HG03159 (cell line): ENCODE data around the gene PGAP6.
"Not testable (repeated sequence)": the region's sequence is repeated elsewhere in the genome, so short reads cannot be mapped to it uniquely, and the experiment has no call there.

ENCODE experiments used
- ATAC-seq: cut with Tn5 transposase; IDR thresholded peaks from one replicate; pipeline ENCODE4 v1.9.1; 2021; ENCODE audit warnings: mild to moderate bottlenecking, moderate library complexity; ENCODE audit not compliant: unreplicated experiment

The PGAP6 gene, protein sequence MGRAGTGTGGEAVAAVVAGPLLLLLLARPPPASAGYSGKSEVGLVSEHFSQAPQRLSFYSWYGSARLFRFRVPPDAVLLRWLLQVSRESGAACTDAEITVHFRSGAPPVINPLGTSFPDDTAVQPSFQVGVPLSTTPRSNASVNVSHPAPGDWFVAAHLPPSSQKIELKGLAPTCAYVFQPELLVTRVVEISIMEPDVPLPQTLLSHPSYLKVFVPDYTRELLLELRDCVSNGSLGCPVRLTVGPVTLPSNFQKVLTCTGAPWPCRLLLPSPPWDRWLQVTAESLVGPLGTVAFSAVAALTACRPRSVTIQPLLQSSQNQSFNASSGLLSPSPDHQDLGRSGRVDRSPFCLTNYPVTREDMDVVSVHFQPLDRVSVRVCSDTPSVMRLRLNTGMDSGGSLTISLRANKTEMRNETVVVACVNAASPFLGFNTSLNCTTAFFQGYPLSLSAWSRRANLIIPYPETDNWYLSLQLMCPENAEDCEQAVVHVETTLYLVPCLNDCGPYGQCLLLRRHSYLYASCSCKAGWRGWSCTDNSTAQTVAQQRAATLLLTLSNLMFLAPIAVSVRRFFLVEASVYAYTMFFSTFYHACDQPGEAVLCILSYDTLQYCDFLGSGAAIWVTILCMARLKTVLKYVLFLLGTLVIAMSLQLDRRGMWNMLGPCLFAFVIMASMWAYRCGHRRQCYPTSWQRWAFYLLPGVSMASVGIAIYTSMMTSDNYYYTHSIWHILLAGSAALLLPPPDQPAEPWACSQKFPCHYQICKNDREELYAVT

DNA sequence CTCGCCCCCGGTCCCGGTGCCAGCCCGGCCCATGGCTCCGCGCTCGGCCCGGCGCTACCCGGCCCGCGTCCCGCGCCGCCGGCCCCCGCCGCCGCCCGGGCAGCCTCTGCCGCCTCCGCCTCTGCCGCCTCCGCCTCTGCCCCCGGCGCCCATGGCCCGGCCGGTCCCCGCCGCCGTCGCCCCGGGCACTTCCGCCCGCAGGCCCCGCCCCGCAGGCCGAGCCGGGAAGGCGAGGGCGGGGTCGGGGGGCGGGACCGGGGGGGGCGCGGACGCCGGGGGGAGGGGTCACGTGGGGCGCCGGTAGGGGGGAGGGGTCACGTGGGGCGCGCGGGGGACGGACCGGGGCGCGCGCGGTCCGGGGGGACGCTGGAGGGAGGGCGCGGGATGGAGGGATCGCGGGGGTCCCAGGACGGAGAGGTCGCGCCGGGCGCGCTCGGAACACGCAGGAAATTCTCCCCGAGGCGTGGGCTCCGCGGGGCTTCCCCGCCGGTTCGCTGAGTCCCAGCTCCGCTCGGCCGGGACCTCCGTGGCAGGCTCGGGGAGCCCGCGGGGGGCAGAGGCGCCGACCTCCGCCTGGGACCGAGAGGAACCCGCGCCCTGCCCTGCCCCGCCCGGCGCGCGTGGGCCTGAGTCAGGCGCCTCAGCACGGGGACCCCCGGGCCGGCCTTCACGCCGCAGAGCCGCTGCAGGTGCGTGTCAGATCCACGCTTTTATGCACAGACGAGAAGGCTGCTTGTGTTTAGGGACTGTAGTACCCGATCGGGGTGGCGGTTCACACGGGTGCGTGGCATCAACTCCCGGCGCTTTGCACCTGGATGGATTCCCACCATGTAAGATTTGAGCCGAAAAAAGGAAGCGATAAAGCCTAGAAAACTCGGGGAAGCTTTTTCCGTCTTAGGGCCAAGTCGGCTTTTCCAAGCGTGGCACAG, at the start of gene PGAP6:
Gene PGAP6, minus strand, starts transcription at position 190 of the 929 bp plus-strand sequence. Its CDS starts 157 bp downstream, at position 33.
- ATAC-seq, result peak; percentile 45

DNA sequence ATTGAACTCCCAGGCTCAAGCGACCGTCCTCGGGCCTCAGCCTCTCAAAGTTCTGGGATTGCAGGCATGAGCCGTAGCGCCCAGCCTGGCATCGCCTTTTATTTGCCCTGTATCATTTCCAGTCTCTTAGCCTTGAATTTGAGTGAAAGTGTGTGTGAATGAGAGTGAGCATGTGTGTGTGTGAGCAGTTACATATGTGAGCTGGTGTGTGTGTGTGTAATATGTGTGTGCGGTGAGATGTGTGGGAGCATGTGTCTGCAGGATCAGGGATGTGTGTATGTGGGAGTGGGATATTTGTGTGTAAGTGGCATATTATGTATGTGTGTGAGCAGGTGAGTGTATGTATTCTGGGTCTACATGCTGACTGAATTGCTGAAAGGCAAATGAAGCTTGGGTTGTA, 49.1 kb upstream of the PGAP6 start:
- no peak for ATAC-seq

DNA sequence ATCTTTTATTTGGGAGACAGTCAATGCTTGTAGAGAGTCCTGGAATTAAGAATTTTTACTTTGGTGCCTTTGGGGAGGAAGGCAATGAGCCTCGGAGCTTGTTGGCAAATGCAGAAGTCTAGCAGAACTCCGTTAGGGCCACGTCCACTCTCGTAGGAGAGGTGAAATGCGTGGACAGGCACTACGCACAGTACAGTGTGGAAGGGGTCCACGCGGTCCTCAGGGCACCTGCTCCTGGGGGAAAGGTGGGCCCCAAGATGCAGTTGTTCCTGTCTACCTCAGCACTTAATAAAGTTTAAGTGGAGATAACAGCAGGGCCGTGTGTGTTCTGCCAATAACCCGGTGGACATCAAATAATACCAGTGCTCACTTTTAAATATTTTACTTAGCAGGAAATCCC, 45.5 kb upstream of the PGAP6 start:
- ATAC-seq, result no peak

DNA sequence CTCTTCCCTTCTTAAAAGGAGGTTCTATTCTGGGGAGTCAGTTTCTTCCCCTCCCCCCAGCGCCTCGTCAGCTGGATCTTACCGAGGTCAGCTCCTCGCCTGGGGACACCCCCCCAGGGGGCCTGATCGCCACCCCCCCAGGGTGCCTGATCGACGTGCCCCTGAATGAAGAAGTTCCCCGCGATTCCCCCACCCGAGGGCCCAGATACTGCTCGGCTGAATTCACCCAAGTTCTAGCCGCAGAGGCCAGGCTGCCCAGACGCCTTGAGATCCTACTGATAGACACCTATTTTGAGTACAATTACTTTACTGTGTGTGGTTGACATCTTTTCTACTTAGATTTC, 45.1 kb upstream of the PGAP6 start:
- ATAC-seq, result no peak

DNA sequence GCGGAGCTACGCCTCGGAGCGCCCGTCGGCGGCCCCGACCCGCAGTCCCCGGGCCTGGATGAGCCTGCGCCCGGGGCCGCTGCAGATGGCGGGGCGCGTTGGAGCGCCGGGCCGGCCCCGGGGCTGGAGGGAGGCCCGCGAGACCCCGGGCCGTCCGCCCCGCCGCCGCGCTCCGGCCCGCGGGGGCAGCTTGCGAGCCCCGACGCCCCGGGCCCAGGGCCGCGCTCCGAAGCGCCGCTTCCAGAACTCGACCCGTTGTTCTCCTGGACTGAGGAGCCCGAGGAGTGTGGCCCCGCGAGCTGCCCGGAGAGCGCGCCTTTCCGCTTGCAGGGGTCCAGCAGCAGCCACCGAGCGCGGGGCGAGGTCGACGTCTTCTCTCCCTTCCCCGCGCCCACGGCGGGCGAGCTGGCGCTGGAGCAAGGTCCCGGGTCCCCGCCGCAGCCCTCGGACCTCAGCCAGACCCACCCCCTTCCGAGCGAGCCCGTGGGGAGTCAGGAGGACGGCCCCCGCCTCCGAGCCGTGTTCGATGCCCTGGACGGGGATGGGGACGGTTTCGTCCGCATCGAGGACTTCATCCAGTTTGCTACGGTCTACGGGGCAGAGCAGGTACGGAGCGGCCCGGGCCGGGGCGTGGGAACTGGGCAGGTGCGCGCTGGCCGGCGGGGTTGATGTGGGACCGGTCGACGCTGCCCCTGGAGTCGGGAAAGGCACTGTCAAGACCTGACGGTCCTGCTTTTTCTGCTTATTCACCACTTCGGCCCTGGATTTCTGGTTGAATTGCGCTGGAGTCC, 44.5 kb upstream of the PGAP6 start:
- peak; percentile 8 for ATAC-seq

DNA sequence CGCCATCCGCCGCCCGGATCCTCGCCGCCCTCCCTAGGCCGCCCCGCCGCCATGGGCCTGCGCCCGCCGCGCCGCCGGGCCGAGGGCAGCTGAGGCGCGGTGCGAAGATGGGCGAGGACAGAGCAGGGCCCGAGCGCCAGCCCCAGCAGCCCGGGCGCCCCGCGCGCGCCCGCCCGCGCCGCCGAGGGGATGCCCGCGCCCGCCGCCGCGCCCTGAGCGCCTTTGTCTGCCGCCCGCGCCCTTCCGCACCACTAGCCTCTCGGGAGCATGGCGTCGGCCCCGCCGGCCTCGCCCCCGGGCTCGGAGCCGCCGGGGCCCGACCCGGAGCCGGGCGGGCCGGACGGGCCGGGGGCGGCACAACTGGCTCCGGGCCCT, 43.9 kb upstream of the PGAP6 start:
- peak; percentile 42 for ATAC-seq

DNA sequence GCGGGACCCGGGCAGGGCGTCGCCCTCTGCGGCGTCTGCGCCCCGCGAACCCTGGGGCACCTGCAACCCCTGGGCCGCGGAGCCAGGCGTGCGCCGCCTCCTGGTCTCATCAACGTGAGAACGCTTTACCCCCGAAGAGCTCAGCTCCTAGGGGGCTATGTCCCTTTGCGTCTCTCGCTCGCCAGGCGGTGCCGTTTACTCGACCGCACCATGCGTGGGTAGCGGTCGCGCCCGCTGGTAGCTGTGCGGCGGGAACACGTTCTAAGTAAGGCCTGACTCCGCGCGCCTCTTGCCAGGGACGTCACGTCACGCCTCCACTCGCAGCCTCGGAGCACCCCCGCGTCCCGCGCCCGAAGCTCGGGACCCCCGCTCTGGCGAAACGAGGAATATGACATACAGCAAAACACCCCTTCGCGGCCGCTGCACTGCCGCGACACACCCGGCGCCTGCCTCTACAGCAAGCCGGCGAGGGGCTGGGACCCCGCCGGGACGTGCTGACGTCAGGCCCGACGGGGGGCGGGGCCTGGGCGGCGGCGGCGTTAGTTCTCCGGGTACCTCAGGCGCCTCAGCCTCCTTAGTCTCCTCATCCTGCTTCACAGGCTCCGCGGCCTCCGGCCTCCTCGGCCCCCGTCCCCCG, 43.4 kb upstream of the PGAP6 start, which contains the start of gene RAB11FIP3:
Gene RAB11FIP3, plus strand, starts transcription at position 568 of the 637 bp plus-strand sequence. CDS start 358 bp downstream, outside the sequence.
- peak; percentile 83 for ATAC-seq

DNA sequence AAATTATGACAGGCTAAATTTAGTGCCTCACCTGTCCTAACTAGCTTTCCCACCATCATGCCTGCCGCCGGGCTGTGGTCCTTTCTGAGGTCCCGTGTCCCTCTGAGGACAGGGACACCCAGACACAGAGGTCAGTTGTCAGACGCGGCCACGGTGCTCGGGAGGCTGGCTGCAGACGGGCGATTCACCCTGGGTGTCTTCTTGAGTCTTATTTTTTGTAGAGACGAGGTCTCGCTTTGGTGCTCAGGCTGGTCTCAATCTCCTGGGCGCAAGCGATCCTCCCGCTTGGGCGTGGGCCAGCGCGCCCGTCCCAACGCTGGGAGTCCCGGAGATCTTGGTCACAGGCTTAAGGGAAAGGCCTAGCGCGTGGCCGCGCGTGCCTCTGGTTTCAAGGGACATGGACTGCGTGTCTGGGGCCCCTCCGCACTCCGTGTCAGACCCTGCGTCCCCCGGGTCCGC, 42.9 kb upstream of the PGAP6 start:
- ATAC-seq, result no peak

DNA sequence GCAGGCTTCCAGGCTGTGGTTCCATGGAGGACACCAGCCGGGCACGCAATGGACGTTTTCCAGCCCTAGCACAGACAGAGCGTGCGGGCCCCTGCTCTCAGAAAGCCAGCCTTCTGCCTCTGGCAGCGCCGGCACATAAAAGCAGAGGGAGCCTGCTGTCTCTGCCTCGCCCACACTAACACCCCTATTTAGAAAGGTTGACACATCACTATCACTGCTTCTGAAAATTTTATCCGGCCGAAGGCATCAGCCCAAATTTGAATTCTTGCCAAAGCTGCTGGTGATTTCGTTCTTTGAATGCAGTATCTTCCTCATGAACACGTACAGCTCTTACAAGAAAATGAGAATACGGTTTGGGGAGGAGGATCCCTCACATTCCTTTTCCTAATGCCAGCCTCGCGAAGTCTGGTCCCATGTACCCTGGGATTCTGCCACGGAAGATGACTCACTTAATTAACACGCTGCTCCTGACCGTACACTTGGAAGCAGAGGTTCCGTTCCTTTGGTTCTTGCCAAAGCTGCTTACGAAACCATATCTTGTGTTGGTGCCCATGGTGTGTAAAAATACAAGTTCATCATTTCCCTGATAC, 42.4 kb upstream of the PGAP6 start:
- no peak for ATAC-seq

DNA sequence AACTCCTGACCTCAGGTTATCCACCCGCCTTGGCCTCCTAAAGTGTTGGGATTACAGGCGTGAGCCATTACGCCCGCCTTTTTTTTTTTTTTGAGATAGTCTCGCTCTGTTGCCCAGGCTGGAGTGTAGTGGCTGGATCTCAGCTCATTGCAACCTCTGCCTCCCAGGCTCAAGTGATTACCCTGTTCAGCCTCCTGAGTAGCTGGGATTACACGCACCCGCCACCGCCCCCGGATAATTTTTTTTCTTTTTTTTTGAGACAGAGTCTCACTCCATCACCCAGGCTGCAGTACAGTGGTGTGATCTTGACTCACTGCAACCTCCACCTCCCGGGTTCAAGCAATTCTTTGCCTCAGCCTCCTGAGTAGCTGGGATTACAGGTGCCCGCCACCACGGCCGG, 40.4 kb upstream of the PGAP6 start:
- ATAC-seq, result not testable (repeated sequence)

DNA sequence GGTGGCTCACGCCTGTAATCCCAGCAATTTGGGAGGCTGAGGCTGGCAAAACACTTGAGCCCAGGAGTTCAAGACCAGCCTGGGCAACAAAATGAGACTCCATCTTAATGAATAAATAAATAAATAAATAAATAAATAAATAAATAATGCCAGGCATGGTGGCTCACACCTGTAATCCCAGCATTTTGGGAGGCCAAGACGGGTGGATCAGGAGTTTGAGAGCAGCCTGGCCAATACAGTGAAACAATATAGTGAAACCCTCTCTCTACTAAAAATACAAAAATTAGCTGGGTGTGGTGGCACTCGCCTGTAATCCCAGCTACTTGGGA, 33.4 kb upstream of the PGAP6 start:
- ATAC-seq, result not testable (repeated sequence)

DNA sequence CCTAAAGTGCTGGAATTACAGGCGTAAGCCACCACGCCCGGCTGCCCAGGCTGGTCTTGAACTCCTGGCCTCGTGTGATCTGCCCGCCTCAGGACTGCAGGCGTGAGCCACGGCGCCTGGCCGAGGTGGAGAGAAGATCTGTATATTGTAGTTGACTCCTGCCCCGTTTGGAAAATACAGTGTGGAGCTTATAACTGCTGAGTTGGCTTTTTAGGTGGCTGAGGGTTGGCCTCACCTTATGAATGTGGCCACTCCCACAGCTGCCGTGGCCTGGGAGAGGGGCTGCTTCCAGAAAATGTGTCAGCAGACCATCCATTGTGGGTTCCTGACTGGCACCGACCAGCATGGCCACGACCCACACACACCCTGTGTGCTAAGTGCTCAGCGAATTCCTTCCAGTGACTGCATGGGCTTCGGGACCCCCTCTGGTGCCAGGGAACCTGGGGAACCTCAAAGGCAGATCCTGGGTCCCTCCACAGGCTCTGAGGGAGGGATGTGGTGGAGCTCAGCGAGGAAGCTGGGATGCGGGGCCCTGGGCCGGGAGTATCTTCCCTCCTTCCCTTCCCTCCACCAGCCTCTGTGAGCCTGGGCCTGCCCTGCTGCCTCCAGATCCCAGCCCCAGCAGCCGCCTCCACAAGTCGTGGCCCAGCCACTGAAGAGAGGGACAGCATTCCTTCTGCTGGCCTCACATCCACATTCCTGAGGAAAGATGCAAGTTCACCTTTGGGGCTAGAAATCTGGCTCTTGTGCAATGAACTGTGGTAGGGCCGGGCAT, 32.8 kb upstream of the PGAP6 start:
- ATAC-seq, result no peak

DNA sequence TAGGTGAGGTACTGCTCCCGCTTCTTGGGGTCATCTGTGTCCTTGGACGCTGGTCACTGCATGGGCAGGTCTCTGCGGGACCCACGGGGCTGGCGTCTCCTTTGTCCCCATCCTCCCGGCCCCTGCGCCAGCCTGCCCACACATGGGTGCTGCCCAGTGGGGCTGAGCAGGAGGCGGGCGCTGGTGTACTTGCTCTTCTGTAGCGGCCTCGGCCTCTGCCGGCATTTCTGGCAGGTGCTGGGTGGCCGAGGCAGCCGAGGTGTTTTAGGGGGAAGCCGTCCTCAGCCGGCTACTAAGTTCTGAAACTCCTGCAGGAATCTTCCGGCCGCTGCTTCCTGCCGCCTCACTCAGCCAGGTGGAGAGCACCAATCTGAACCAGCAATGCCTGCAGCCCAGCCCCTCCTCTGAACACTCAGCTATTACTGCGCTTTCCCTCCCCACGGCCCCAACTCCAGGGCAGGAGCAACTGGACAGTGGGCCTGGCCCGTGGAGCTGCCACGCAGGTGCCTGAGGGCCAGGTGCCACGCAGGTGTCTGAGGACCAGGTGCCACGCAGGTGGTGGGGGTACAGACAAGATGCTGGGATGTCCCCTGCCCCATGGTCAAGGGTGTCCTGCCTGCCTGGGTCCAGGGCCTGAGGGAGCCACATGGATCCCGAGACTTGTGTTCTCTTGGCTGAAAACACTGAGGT, 29.9 kb upstream of the PGAP6 start:
- ATAC-seq, result no peak

DNA sequence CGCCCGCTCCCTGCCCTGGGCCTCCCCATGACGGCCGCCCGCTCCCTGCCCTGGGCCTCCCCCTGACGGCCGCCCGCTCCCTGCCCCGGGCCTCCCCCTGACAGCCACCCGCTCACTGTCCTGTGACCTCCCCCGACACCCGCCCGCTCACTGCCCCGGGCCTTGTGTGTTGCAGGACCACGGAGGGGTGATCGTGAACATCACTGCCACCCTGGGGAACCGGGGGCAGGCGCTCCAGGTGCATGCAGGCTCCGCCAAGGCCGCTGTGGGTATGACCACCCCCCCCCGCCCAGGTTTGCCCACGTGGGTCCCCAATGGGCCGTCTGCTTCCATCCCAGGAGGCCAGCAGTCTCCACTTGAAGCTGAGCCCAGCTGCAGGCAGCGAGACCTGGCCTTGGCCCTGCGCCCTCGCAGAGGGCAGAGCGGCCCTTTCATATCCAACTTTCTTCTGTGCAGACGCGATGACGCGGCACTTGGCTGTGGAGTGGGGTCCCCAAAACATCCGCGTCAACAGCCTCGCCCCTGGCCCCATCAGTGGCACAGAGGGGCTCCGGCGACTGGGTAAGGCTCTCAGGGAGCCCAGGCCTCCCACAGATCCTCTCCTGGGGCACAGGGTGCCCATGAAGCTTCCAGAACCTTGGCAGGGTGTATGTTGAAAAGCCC, 28.9 kb upstream of the PGAP6 start:
- no peak for ATAC-seq

DNA sequence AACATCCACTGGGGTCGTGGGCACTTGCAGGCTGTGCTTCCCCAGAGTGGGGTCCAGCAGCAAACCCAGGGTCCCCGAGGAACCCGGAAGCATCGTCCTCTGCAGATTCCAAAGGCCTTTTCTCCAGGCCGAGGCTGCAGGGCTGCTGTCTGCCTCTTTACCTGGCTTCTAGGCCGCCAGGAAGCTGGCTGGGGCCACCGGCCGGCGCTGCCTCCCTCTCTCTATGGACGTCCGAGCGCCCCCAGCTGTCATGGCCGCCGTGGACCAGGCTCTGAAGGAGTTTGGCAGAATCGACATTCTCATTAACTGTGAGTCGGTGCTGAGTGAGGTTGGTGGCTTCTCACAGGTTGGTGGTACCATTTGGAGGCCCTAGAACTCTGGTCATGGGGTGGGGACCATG, 25.5 kb upstream of the PGAP6 start:
- ATAC-seq, result no peak

DNA sequence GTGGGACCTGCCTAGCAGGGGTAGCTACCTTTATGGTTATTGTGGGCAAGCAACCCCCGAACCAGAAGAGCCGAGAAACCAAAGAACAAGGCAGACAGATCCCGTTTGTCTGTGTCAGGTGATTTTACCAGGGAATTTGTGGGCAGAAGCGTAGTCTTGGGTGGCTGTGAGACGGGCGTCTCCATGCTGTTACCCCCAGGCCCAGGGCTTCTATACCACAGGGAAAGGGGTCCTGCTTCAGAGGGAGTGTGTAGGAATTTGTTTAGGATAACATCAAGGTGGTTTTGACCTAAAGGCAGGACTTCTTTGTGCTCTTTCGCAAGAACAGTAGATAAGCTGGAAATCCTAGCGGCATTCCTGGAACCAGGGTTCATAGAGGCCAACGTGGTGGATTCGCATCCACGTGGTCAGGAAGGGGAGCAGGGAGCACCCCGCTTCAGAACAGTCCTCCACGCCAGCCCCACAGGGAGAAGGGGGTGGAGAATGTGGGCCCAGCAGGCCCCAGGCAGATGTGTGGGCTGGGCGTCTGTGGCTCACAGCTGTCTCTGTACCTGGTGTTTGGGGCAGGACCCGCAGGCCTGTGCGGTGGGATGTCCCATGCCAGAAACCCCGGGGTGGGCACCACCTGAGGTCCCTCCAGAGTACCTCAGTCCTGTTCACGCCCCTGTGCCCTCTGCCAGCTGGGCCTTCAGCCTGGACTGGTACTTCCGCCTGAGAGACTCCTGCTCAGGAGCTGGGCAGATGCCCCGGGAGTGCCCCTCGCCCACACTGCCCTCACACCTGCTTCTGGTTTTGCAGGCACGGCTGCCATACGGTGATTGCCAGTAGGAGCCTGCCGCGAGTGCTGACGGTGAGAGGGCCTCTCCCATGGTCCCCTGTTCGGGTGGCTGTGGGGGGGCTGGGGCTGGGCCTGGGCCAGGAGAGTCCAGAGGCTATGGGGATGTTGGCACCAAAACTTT, 24.0 kb upstream of the PGAP6 start:
- no peak for ATAC-seq
